Keratinocyte (primary cell): Measurements from ENCODE around the gene CCDC71. TPM values are rescaled to one million over a fixed set of nuclear protein-coding genes. Genes with fewer than 3 reads are reported as not detected.

ENCODE experiments used
- DNase-seq: peaks from one replicate; pipeline ENCODE4 v3.0.0-alpha.2; 2011; ENCODE audit warnings: low read depth, missing footprints, low spot score
- FAIRE-seq: peaks from 2 replicates; lab custom pipeline; 2011; peaks lifted over from hg19 to GRCh38; lab: Jason Lieb, UNC
- H2AFZ ChIP-seq: 2 replicates; pipeline ENCODE4 v1.6.0; 2012; ENCODE audit warnings: low read length, control low read depth, inconsistent platforms; ENCODE audit not compliant: control insufficient read depth
- H3K27ac ChIP-seq: 2 replicates; pipeline ENCODE4 v1.5.1; 2011; ENCODE audit warnings: low read length; ENCODE audit not compliant: control insufficient read depth, insufficient read depth
- H3K27me3 ChIP-seq: 3 replicates; pipeline ENCODE4 v1.6.0; 2011; ENCODE audit warnings: low read length; ENCODE audit not compliant: control insufficient read depth, insufficient read depth; ENCODE audit errors: extremely low read depth
- H3K36me3 ChIP-seq, 2 experiments: 2 replicates in 1 of 2; 3 replicates in 1 of 2; pipeline ENCODE4 v1.5.1; 2011; ENCODE audit warnings: low read length in 2 of 2, mild to moderate bottlenecking in 1 of 2; ENCODE audit not compliant: control insufficient read depth in 2 of 2, insufficient read depth in 2 of 2; ENCODE audit errors: extremely low read depth in 1 of 2
- H3K4me1 ChIP-seq: 3 replicates; pipeline ENCODE4 v1.5.1; 2011; ENCODE audit warnings: low read length; ENCODE audit not compliant: control insufficient read depth, insufficient read depth; ENCODE audit errors: extremely low read depth
- H3K4me2 ChIP-seq: 3 replicates; pipeline ENCODE4 v1.6.0; 2011; ENCODE audit warnings: low read depth, low read length; ENCODE audit not compliant: control insufficient read depth, insufficient read depth; ENCODE audit errors: extremely low read depth
- H3K4me3 ChIP-seq, 3 experiments: fragments of 200-600 bp in 1 of 3; sonication (generic) in 1 of 3; 2 replicates in 2 of 3; 3 replicates in 1 of 3; pipeline ENCODE4 v1.5.1; 2011 to 2016; ENCODE audit warnings: low read length in 3 of 3, mild to moderate bottlenecking in 3 of 3, control low read depth in 2 of 3, inconsistent platforms in 1 of 3, low read depth in 1 of 3, mixed read lengths in 1 of 3, mixed run types in 1 of 3, moderate library complexity in 1 of 3; ENCODE audit not compliant: control insufficient read depth in 2 of 3, insufficient read depth in 2 of 3; ENCODE audit errors: extremely low read depth in 1 of 3
- H3K79me2 ChIP-seq: 2 replicates; pipeline ENCODE4 v1.6.0; 2012; ENCODE audit warnings: low read length; ENCODE audit not compliant: control insufficient read depth, insufficient read depth
- H3K9ac ChIP-seq: 3 replicates; pipeline ENCODE4 v1.6.0; 2011; ENCODE audit warnings: low read length; ENCODE audit not compliant: control insufficient read depth, insufficient read depth; ENCODE audit errors: extremely low read depth
- H3K9me1 ChIP-seq: 3 replicates; pipeline ENCODE4 v1.6.0; 2011; ENCODE audit warnings: low read length; ENCODE audit not compliant: control insufficient read depth, insufficient read depth; ENCODE audit errors: extremely low read depth
- H3K9me3 ChIP-seq: 2 replicates; pipeline ENCODE4 v1.5.1; 2012; ENCODE audit warnings: low read depth, low read length; ENCODE audit not compliant: control insufficient read depth
- H4K20me1 ChIP-seq: 3 replicates; pipeline ENCODE4 v1.6.0; 2011; ENCODE audit warnings: low read length; ENCODE audit not compliant: control insufficient read depth, insufficient read depth; ENCODE audit errors: extremely low read depth
- EZH2 ChIP-seq: IDR thresholded peaks from one replicate; pipeline ENCODE4 v1.6.1; 2012; ENCODE audit warnings: inconsistent platforms, mild to moderate bottlenecking, low read length, moderate library complexity
- dilution Hi-C: fragments of 300-500 bp; cut with MboI; formaldehyde crosslinking; loops from one replicate; pipeline ENCODE4 v1.7.0; 2020; ENCODE audit warnings: low sequenced_read_pairs; ENCODE audit not compliant: extremely low pct_ligation_motif_present
- polyA plus RNA-seq, 5 experiments: library from polyadenylated mRNA; depleted of rRNA in 3 of 5; stranded (reverse) in 3 of 5; stranded (forward) in 1 of 5; unstranded in 1 of 5; fragments of >200 nt; gene quantifications; 1 replicate in 1 of 5; 2 replicates in 3 of 5; 3 replicates in 1 of 5; pipeline versions ENCODE4 v1.2.1 to v1.2.3, GENCODE V29; 2011 to 2012; ENCODE audit warnings: missing spikeins in 2 of 5, low read depth in 1 of 5, low replicate concordance in 1 of 5
- TF ChIP-seq, protein P1 (sequence below), 3 experiments: IDR thresholded peaks in 1 of 3; conservative IDR thresholded peaks in 1 of 3; optimal IDR thresholded peaks in 1 of 3; 2 replicates in 2 of 3; 3 replicates in 1 of 3; pipeline versions ENCODE3 to v1.5.1; 2011; ENCODE audit warnings: low read length in 3 of 3, mild to moderate bottlenecking in 3 of 3, moderate library complexity in 2 of 3, control low read depth in 1 of 3, inconsistent platforms in 1 of 3; ENCODE audit not compliant: insufficient read depth in 2 of 3; ENCODE audit errors: extremely low read depth in 1 of 3

The CCDC71 gene
- polyA plus RNA-seq, 1 donor (not counting 4 experiments of a cell fraction or from before 2014, with no cell fraction given), result 18.8 TPM

DNA sequence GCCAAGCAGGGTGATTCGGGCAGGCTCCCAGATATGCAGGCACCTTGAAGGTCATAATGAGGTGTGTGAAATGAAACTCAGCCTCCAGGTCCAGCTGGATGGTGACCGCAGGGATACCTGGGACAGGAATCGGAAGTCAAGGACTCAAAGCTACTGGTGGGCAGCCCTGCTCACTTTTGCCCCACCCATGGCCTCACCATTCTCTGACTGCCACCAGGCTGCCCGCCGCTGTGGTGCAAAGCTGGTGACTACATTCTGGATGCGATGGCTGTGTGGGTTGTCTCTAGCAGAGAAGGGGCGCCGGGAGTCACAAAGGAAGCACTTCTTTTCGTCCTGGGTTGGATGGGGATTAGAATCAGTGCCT, 34.1 kb downstream of the CCDC71 start:
- Histone ChIP-seq H3K36me3 (peaks cover 9 to 16% of the 10 kb centered on the region in 2 experiments), H3K27ac (no peak overlapping the region), H3K9me3 (no peaks in the 10 kb centered on the region), H3K4me1 (peaks cover 19% of the 10 kb centered on the region), H3K9me1 (no peaks in the 10 kb centered on the region), H3K27me3 (no peaks in the 10 kb centered on the region), H4K20me1 (no peaks in the 10 kb centered on the region), H3K79me2 (peaks cover 18% of the 10 kb centered on the region), H2AFZ (peak overlapping the region; percentile 82), H3K4me3 (peak overlapping the region; percentile 69 to 93 (median 92)), H3K9ac (peak overlapping the region; percentile 73), H3K4me2 (peak overlapping the region; percentile 89)
- dilution Hi-C loops, result no loop called here
- FAIRE-seq (no peak), DNase-seq (no peak)
- TF ChIP-seq, protein P1, sequence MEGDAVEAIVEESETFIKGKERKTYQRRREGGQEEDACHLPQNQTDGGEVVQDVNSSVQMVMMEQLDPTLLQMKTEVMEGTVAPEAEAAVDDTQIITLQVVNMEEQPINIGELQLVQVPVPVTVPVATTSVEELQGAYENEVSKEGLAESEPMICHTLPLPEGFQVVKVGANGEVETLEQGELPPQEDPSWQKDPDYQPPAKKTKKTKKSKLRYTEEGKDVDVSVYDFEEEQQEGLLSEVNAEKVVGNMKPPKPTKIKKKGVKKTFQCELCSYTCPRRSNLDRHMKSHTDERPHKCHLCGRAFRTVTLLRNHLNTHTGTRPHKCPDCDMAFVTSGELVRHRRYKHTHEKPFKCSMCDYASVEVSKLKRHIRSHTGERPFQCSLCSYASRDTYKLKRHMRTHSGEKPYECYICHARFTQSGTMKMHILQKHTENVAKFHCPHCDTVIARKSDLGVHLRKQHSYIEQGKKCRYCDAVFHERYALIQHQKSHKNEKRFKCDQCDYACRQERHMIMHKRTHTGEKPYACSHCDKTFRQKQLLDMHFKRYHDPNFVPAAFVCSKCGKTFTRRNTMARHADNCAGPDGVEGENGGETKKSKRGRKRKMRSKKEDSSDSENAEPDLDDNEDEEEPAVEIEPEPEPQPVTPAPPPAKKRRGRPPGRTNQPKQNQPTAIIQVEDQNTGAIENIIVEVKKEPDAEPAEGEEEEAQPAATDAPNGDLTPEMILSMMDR (optimal IDR thresholded peaks at IDR 0.05 in 1 of 3, IDR thresholded peaks at IDR 0.05 in 1 of 3, conservative IDR thresholded peaks at IDR 0.05 in 1 of 3; ENCODE audit: extremely low read depth in 1 of 3, insufficient read depth in 2 of 3, low read length in 3 of 3), result no peak
- TF ChIP-seq EZH2, result no peak

- Histone ChIP-seq H3K9ac (no peak overlapping the region), H4K20me1 (no peaks in the 10 kb centered on the region), H3K4me3 (peak overlapping the region; percentile 69 to 93 (median 92)), H3K9me3 (no peaks in the 10 kb centered on the region), H2AFZ (no peak overlapping the region), H3K4me2 (peak overlapping the region; percentile 89), H3K36me3 (peaks cover 10 to 16% of the 10 kb centered on the region in 2 experiments), H3K9me1 (no peaks in the 10 kb centered on the region), H3K79me2 (peaks cover 18% of the 10 kb centered on the region), H3K27me3 (no peaks in the 10 kb centered on the region), H3K4me1 (peaks cover 19% of the 10 kb centered on the region), H3K27ac (no peak overlapping the region)
- no peak for TF ChIP-seq EZH2
- TF ChIP-seq, protein P1 (optimal IDR thresholded peaks at IDR 0.05 in 1 of 3, IDR thresholded peaks at IDR 0.05 in 1 of 3, conservative IDR thresholded peaks at IDR 0.05 in 1 of 3; ENCODE audit: extremely low read depth in 1 of 3, insufficient read depth in 2 of 3, low read length in 3 of 3), result no peak
- dilution Hi-C loops, result no loop called here
- FAIRE-seq (no peak), DNase-seq (no peak)
Observed at GRCh38 chr3:49131576-49131975, 34.6 kb downstream of the CCDC71 start.
